ENCODE measurements around the gene PLSCR2. TPM values are rescaled to one million over a fixed set of nuclear protein-coding genes. Genes with fewer than 3 reads are reported as not detected.

Gene PLSCR2
- total and polyA plus RNA-seq, 9 of the 15 experiments (the other 6 are each of a cell fraction or from before 2014, with no cell fraction given): 0.07 to 0.49 (median 0.25) TPM; not detected in 4

- no peak for TF ChIP-seq MYC (IDR thresholded peaks at IDR 0.05; ENCODE audit: low read depth, low read length)
- TF ChIP-seq MYC (CRISPR knock-in tag; IDR thresholded peaks at IDR 0.05; ENCODE audit: borderline replicate concordance, low read depth): no peak
- no peak for TF ChIP-seq ZKSCAN1 (IDR thresholded peaks at IDR 0.05; ENCODE audit: low read depth, low read length)
- TF ChIP-seq PRPF4 (IDR thresholded peaks at IDR 0.05; ENCODE audit: insufficient read depth, low read depth, low read length, poor library complexity, severe bottlenecking): no peak
- TF ChIP-seq, protein P1, sequence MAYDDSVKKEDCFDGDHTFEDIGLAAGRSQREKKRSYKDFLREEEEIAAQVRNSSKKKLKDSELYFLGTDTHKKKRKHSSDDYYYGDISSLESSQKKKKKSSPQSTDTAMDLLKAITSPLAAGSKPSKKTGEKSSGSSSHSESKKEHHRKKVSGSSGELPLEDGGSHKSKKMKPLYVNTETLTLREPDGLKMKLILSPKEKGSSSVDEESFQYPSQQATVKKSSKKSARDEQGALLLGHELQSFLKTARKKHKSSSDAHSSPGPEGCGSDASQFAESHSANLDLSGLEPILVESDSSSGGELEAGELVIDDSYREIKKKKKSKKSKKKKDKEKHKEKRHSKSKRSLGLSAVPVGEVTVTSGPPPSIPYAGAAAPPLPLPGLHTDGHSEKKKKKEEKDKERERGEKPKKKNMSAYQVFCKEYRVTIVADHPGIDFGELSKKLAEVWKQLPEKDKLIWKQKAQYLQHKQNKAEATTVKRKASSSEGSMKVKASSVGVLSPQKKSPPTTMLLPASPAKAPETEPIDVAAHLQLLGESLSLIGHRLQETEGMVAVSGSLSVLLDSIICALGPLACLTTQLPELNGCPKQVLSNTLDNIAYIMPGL (CRISPR knock-in tag; IDR thresholded peaks at IDR 0.05): no peak
- TF ChIP-seq TCF3 (CRISPR knock-in tag; IDR thresholded peaks at IDR 0.05): peak; percentile 95
- TF ChIP-seq ZBTB49 (CRISPR knock-in tag; IDR thresholded peaks at IDR 0.05; ENCODE audit: borderline replicate concordance): no peak
- TF ChIP-seq RFX5 (IDR thresholded peaks at IDR 0.05; ENCODE audit: low read depth, low read length): no peak
- TF ChIP-seq NFIC (IDR thresholded peaks at IDR 0.05): peak; percentile 76
- TF ChIP-seq, protein P2, sequence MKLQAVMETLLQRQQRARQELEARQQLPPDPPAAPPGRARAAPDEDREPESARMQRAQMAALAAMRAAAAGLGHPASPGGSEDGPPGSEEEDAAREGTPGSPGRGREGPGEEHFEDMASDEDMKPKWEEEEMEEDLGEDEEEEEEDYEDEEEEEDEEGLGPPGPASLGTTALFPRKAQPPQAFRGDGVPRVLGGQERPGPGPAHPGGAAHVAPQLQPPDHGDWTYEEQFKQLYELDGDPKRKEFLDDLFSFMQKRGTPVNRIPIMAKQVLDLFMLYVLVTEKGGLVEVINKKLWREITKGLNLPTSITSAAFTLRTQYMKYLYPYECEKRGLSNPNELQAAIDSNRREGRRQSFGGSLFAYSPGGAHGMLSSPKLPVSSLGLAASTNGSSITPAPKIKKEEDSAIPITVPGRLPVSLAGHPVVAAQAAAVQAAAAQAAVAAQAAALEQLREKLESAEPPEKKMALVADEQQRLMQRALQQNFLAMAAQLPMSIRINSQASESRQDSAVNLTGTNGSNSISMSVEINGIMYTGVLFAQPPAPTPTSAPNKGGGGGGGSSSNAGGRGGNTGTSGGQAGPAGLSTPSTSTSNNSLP (IDR thresholded peaks at IDR 0.05; ENCODE audit: borderline replicate concordance, low read depth, low read length): peak; percentile 62; the same call in 1 of the 2 replicates
- TF ChIP-seq, protein P3, sequence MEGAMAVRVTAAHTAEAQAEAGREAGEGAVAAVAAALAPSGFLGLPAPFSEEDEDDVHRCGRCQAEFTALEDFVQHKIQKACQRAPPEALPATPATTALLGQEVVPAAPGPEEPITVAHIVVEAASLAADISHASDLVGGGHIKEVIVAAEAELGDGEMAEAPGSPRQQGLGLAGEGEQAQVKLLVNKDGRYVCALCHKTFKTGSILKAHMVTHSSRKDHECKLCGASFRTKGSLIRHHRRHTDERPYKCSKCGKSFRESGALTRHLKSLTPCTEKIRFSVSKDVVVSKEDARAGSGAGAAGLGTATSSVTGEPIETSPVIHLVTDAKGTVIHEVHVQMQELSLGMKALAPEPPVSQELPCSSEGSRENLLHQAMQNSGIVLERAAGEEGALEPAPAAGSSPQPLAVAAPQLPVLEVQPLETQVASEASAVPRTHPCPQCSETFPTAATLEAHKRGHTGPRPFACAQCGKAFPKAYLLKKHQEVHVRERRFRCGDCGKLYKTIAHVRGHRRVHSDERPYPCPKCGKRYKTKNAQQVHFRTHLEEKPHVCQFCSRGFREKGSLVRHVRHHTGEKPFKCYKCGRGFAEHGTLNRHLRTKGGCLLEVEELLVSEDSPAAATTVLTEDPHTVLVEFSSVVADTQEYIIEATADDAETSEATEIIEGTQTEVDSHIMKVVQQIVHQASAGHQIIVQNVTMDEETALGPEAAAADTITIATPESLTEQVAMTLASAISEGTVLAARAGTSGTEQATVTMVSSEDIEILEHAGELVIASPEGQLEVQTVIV (CRISPR knock-in tag; IDR thresholded peaks at IDR 0.05; ENCODE audit: borderline replicate concordance): no peak
- no peak for TF ChIP-seq EWSR1 (IDR thresholded peaks at IDR 0.05; ENCODE audit: borderline replicate concordance, low read depth, partially characterized antibody)
- TF ChIP-seq ZKSCAN8 (CRISPR knock-in tag; IDR thresholded peaks at IDR 0.05): peak; percentile 77; the same call in 1 of the 2 replicates
- TF ChIP-seq RBM15 (IDR thresholded peaks at IDR 0.05; ENCODE audit: insufficient read depth, low read length): no peak
- TF ChIP-seq, protein P4, sequence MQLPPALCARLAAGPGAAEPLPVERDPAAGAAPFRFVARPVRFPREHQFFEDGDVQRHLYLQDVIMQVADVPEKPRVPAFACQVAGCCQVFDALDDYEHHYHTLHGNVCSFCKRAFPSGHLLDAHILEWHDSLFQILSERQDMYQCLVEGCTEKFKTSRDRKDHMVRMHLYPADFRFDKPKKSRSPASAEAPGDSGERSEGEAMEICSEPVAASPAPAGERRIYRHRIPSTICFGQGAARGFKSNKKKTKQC (CRISPR knock-in tag; IDR thresholded peaks at IDR 0.05): no peak
- TF ChIP-seq, protein P5, sequence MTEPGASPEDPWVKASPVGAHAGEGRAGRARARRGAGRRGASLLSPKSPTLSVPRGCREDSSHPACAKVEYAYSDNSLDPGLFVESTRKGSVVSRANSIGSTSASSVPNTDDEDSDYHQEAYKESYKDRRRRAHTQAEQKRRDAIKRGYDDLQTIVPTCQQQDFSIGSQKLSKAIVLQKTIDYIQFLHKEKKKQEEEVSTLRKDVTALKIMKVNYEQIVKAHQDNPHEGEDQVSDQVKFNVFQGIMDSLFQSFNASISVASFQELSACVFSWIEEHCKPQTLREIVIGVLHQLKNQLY (CRISPR knock-in tag; conservative IDR thresholded peaks at IDR 0.05): no peak
- TF ChIP-seq CBFA2T3 (IDR thresholded peaks at IDR 0.05): peak; percentile 96
- TF ChIP-seq MTA1 (IDR thresholded peaks at IDR 0.05; ENCODE audit: borderline replicate concordance): peak; percentile 66; the same call in 1 of the 2 replicates
Measured at GRCh38 chr3:146496726-146497125, 27.4 kb upstream of the PLSCR2 start (continued).
